GM13977 (cell line): Measurements from ENCODE around the gene RGS11.
A peak's percentile ranks its signal among the peaks of the same experiment; 100 is the strongest.
"Not testable (repeated sequence)": the region's sequence is repeated elsewhere in the genome, so short reads cannot be mapped to it uniquely, and the experiment has no call there.

ENCODE experiments used
- DNase-seq: peaks from one replicate; pipeline ENCODE4 v3.0.0; 2012; ENCODE audit warnings: low spot score
- in situ Hi-C: fragments of 300-500 bp; cut with MboI; formaldehyde crosslinking; loops from one replicate; pipeline ENCODE4 v1.12.0; 2022; ENCODE audit warnings: low sequenced_read_pairs, low pct_unique_long_range_greater_than_20kb, mixed read lengths, inconsistent platforms; ENCODE audit not compliant: unreplicated experiment
- TF ChIP-seq, protein P1 (sequence below): IDR thresholded peaks from 2 replicates; pipeline ENCODE4 v1.5.1; 2012; ENCODE audit warnings: mild to moderate bottlenecking, control low read depth; ENCODE audit not compliant: insufficient read depth; ENCODE audit errors: extremely low read depth, missing control alignments

RGS11 gene

GRCh38 chr16:259814-260253 lies 15.9 kb downstream of the RGS11 start:
- no peak for DNase-seq
- in situ Hi-C loops = no loop called here
- TF ChIP-seq, protein P1, sequence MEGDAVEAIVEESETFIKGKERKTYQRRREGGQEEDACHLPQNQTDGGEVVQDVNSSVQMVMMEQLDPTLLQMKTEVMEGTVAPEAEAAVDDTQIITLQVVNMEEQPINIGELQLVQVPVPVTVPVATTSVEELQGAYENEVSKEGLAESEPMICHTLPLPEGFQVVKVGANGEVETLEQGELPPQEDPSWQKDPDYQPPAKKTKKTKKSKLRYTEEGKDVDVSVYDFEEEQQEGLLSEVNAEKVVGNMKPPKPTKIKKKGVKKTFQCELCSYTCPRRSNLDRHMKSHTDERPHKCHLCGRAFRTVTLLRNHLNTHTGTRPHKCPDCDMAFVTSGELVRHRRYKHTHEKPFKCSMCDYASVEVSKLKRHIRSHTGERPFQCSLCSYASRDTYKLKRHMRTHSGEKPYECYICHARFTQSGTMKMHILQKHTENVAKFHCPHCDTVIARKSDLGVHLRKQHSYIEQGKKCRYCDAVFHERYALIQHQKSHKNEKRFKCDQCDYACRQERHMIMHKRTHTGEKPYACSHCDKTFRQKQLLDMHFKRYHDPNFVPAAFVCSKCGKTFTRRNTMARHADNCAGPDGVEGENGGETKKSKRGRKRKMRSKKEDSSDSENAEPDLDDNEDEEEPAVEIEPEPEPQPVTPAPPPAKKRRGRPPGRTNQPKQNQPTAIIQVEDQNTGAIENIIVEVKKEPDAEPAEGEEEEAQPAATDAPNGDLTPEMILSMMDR = no peak

DNA sequence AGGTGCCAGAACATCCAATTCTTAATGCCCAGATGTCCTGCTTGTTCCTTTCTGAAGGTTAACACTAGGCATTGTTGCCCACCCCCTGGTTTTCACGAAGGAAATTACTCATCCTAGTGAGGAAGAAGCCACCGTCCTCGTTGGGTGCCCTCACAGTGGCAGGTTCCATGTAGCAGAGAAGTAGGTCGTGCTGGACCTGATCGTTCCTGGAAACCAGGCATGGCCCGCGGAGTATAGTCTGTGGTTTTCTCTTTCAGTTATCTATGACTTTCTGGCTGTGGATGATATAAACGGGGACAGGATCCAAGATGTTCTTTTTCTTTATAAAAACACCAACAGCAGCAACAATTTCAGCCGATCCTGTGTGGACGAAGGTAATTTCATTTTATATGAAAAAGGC lies 16.5 kb downstream of the RGS11 start:
- TF ChIP-seq, protein P1 = no peak
- DNase-seq = no peak
- in situ Hi-C loops = no loop called here

DNA sequence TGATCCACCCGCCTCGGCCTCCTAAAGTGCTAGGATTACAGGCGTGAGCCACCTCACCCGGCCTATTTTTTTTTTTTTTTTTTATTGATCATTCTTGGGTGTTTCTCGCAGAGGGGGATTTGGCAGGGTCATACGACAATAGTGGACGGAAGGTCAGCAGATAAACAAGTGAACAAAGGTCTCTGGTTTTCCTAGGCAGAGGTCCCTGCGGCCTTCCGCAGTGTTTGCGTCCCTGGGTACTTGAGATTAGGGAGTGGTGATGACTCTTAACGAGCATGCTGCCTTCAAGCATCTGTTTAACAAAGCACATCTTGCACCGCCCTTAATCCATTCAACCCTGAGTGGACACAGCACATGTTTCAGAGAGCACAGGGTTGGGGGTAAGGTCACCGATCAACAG lies 17.7 kb downstream of the RGS11 start:
- in situ Hi-C loops, DNase-seq: not testable (repeated sequence)

DNA sequence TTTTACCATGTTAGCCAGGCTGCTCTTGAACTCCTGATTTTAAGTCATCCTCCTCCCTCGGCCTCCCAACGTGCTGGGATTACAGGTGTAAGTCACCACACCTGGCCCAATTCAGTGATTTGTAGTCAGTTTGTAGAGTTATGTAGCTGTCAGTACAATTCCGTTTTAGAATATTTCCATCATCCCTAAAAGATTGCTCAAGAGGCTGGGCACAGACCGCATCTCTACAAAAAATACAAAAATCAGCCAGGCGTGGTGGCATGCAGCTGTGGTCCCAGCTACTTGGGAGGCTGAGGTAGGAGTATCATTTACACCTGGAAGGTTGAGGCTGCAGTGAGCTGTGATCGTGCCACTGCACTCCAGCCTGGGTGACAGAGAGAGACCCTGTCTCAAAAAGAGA lies 20.6 kb downstream of the RGS11 start:
- TF ChIP-seq, protein P1 = no peak
- no peak for DNase-seq
- in situ Hi-C loops = no loop called here

GRCh38 chr16:254461-254860 lies 21.3 kb downstream of the RGS11 start:
- no peak for DNase-seq
- in situ Hi-C loops = no loop called here
- TF ChIP-seq, protein P1 = no peak

- in situ Hi-C loops = no loop called here
- TF ChIP-seq, protein P1 = no peak
- DNase-seq = no peak
These were observed 21.9 kb downstream of the RGS11 start for GRCh38 chr16:253833-254232.

DNA sequence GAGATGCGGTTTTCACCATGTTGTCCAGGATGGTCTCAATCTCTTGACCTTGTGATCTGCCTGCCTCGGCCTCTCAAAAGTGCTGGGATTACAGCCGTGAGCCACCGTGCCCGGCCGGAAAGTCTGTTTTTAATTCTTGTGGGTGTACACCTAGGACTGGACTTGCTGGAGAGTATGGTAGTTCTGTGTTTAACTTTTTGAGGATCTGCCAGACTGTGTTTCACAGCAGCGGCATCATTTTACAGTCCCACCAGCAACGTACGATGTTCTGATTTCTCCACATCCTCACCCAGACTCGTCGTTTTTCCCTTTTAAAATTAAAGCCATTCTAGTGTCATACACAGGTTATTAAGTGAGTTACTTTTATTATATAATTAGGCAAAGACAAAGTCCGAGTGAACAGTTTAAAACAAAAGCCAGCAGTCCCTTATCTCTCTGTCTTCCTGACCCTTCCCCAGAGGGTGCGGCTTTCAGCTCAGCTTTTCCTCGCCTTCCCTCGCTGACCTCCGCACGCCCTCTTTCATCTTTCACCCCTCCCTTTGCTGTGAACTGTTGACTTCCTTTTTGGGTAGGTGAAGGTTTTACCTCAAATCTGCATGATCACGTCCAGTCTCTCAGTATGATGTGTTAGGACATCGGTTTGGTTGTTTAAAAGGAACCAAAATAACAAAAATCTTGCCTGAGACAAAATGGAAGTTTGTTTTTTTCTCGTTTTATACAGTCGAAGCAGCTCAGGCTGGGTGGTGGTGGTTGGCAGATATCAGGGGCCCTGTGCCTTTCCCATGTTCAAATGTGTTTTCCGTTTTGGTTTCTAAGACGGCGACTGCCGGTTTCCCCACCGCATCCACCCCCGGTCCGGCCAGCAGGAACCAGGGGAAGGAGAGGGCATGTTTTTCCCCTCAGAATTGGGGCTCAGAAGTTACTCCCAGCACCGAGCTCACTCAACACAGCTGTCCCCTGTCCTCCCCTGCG lies 23.1 kb downstream of the RGS11 start:
- DNase-seq = peak; percentile 69
- in situ Hi-C loops = no loop called here
- TF ChIP-seq, protein P1 = no peak
